Measurements from ENCODE around the gene BBS7.

GRCh38 chr4:121784401-121784800 lies 85.9 kb downstream of the BBS7 start:
- TF ChIP-seq ARID4B (CRISPR knock-in tag; IDR thresholded peaks at IDR 0.05; ENCODE audit: borderline replicate concordance) (no peak), USF2 (CRISPR knock-in tag; IDR thresholded peaks at IDR 0.05) (no peak), MYBL2 (CRISPR knock-in tag; IDR thresholded peaks at IDR 0.05) (no peak), CTCF (IDR thresholded peaks at IDR 0.05) (no peak), ZNF121 (CRISPR knock-in tag; IDR thresholded peaks at IDR 0.05) (no peak), E2F4 (CRISPR knock-in tag; IDR thresholded peaks at IDR 0.05; ENCODE audit: borderline replicate concordance, low read depth) (no peak), PRDM15 (CRISPR knock-in tag; IDR thresholded peaks at IDR 0.05) (no peak)

Data from WTC11 (cell line).